ENCODE results near the gene TMEM266.

TMEM266 gene

DNA sequence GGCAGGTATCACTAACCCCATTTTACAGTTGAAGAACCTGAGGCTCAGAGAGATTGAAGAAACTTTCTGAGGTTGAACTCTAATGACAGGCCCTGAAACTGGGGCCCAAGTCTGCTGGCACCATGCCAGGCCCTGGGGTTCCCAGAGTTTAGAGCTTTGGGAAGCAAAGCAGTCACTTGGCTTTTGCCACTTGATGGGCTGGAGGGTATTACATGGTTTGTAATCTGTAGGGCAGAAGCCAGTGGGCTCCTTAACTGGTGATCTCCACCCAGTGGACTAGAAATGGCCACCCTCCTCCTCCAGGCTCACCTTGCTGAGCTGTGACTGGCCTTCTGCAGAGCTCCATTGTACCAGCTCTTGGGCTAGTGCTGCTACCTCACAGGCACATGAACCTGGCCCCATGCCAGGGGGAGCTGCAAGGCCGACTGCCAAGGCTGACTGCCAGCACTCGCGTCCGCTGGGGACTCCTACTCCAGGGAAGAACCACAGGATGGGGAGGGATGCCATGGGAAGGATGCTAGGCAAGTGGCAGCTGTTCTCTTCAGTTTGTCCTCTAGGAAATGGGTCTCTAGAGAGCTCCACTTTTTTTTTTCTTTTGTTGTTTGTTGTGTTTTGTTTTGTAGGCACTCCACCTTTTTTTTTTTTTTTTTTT lies 146.7 kb downstream of the TMEM266 start:
- DNase-seq = peak; percentile 86

DNA sequence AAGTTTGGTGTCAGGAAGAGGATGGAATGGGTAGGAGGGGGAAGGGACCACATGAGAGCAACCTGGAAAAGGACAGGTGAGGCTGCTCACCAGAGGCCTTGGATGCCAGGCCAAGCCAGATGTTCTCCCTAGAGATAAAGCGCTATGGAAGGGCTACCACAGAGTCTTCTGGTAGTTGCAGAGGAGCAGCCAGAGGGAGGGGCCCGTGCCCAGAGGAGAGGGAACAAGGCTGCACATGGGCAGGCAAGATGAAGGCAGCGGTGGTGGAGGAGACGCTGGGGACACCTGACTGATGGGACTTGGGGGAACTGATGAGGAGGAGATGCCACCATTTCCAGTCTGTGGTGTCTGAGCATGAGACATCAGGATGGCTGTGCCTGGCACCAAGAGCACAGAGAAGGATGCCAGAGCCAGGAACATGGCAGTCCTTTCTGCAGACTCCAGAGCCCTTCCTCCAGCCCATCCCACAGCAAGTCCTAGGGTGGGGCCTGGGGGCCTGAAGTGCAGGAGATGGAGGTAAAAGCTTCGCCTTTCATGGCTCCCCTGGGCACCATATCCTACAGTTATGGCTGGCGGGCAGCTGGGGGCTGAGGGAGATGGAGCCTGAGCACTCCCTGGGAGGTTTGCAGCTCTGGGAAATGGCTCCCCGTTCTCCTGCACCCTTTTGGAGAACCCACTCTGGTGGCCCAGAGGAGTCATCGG lies 148.4 kb downstream of the TMEM266 start:
- DNase-seq = no peak

DNA sequence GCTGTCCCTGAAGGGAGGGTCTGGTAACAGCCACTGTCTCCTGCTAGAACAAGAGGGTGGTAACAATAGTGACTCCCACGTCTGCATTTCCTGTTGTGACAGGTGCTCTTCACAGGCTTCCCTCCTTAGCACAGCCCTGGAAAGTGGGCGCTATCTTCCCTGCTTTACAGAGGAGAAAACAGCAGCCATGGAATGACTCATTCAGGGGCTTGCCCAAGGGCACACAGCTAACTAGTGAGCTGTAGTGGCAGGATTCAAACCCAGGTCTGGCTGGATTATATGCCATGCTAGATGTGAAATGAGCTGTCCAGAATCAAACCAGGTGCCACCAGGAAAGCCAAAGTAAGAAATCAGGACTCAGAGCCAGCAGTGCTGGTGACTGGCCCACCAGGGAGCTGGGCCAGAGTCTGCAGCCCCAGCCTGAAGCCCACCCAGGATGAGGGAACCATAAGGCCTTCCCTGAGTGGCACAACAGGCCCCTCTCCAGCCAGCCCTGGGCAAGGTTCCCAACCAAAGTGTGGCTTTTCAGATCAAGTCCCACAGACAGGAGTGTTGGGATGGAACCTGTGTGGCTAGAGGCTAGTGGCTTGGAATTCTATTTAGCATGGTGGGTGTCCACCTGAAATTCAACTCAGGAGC lies 149.1 kb downstream of the TMEM266 start:
- DNase-seq = no peak

DNA sequence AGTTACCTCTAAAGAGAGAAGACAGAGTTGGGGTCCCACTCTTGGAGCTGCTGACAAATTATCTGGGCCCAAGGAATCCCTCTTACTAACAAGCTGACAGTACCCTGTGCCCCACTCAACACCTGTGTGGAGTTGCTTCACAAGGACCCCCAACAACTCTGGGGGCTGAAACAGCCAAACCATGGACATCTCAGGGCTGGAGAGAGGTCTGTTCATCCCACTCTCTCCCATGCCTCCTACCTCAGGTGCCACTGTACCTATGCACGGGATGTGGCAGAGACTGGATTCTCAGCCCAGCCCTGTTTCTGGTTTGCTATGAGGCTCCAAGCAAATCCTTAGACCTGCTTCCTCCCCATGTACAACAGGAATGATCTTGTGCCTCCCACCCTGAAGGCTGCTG lies 149.7 kb downstream of the TMEM266 start:
- no peak for DNase-seq

DNA sequence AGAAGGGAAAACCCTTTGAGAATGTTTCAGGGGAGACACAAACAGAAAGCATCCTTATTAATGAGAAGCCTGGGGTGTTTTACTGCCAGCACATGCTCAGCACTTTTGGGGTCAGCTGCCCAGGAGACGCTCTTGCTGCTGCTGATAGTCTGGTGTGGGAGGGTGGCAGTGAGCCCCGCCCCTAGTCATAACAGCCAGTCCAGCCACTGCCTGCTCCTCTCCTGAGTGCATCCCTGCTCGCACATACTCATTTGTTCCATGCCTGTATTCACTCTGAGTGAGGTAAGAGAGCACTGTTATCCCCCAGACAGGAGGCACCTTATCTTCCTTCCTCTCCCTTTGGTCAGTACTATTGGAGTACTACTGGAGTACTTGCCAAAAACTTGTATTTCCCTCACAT lies 150.2 kb downstream of the TMEM266 start:
- no peak for DNase-seq

DNA sequence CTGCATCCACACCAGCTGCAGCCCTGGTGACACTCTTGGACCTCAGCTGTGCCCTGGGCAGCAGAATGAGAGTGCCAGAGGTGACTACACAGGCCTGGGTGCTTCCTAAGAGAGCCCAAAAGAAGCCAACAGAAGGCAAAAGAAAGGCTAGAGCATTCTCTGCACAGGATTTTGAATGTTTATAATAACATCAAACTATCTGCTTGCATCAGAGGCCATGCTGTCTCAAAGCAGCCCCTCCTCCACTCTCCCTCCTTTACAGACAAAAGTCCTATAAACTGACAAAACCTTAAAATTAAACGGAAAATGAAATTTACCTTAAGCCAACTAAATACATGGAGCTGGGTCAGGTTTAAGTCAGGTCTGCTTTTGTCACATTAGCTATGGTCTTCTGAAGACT lies 155.8 kb downstream of the TMEM266 start:
- no peak for DNase-seq

DNA sequence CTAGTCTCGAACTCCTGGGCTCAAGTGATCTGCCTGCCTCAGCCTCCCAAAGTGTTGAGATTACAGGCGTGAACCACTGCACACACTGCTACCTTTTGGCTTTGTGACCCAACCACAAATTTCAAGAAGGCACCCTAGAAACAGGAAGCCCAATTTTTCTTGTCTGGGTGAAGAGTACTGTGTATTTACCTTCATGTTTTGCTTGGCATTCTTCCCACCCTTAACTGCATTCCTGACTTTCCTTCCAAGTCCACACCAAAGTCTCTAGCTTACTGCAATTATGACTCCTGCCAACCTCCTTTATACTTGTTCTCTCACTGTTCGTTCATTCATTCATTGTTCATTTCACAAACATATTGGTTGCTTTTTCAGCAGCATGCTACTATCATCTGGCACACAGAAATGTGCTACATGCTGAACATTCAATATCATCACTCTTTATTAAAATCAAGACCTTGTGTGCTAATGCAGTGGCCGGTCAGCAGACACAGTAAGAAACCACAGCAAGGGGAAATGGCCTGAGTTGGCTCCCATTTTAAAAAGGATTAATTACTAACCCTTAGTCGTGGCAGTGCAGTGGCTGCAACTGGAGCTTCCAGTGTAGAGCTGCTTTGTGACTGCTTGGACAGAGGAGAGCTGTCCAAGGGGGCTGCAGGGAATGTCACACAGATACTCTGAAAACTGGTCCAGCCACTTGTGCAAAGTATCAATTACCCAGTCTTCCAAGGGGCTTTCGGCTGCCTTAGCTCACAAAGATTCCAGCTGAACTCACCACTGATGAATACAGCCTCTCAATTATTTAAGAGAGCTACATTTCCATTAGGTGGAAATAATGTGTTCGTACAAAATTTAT lies 157.5 kb downstream of the TMEM266 start:
- no peak for DNase-seq

DNA sequence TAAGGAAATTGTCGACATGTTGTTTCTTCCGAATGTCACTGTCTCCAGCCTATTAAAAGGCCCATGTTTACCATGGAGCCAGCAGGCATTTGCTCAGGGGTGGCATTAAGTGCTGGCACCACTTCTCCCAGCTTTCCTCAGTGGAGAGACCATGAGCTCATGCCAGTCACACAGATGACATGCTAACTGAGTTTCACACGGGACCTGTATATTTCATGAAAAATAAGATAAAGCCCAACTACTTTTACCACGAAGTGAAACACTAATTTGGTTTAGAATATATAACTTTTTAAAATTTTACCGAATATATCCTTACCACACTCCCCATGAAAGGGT lies 158.1 kb downstream of the TMEM266 start:
- DNase-seq = no peak

DNA sequence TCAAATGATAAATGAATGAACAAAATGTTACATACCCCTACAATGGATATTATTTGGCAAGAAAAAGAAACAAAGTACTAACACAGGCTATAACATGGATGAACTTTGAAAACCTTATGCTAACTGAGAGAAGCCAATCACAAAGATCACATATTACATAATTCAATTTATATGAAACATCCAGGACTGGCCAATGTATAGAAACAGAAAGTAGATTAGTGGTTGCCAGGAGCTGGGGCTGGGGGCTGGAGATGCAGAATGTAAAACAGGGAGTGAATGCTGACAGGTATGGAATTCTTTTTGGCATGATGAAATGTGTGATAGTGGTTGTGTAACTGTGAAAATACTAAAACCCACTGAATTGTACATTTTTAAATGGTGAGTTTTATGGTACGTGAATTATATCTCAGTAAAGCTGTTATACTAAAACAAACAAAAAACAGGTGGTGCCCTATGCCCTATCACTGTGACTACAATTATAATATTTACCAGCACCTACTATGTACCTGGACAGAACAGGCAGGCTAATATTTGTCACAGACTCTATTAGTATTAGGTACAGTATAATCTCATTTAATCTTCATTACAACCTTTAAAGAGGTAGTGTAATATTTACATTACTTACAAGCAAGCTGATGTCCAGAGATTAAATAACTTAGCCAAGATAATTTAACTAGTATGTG lies 161.4 kb downstream of the TMEM266 start:
- DNase-seq = no peak

DNA sequence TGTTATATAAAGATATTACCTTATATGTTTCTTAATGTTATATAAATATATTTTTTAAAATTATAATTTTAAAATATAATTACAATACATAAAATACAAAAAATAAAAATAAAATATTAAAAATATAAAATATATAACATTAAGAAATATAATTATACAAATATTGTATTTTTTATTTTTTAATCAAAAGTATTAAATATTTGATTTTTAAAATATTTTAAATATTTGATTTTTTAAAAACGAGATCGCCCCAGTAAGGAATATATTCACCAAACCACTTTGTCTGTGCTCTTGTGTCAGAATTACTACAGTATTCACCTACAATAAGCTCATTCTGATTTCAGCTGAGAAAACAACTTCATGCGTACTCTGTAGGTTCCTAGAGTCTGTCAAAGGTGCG lies 162.4 kb downstream of the TMEM266 start:
- no peak for DNase-seq

DNA sequence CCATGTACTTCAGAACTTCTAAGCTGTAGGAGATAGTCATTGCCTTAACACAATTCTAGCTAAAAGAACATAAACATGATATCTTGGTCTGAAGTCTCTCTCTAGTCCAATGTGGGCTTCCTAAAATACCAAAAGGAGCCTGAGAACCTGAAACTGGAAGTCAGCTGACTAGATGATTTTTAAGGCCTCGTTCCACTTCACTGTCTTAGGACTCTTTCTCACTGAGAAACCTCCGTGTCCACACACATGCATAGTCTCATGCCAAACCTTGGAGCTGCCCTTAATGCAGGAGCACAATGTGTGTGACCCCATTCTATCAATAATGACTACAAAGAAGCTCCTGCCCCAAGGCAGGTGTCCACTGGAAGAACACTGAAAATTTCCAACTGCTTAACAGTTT lies 163.7 kb downstream of the TMEM266 start:
- no peak for DNase-seq

DNA sequence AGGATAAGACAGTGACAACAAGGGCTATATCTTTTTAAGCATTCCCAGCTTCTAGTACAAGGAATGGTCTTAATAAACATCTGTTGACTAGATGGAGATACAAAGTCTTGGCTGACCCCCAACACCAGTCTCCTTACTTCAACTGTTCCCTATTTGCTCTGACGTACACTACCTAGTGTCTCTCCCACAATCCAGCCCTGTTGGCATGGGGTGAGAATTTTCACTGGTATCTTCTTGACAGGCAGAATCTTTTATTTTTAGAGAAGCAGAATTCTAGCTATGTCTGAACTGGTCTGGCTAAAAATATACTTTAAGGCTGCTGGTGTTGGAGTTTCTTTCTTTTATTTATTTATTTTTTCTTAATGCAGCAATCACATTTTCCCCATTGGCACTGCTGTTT lies 169.5 kb downstream of the TMEM266 start:
- DNase-seq = no peak

DNA sequence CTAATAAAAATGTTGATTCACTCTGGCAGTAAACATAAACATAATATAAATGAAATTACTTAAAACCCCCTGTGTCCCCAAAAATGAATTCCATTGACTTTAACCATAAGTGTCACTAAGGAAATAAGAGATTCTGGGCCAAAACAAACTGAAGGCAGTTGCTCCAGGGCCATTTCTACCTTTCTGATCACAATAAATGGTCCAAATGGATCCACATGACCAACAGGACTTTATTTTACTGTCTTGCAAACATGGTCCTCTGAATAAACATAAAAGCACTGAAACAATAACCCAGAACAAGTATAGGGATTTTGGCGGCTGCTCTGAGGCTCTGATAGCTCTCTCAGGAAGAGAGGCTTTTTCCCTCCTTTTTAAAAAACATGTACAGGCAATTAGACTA lies 174.1 kb downstream of the TMEM266 start:
- DNase-seq = no peak

DNA sequence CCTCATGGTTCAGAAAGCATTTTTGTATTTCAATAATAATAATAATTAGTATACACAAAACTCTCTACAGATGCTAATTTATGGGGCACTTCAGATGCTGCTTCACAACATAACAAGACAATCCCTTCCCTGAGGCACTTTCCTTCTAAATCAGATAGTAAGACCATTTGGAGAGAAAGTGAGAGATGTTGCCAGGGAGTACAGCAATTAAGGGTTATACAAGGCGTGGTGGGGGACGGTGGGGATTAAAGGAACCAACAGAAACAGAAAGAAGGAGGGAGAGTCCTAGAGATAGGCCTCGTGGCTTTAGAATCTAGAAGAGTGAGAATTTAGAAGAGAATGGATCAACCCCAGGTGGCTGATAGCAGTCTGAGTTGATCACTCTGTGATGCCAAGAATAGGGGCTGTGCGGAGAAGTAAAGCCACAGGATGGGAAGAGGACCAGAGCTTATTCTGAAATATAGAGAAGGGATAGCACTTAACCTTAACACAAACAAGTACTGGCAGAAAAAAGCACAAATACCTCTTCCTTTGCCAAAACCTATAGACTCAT lies 174.6 kb downstream of the TMEM266 start:
- DNase-seq = peak; percentile 33

DNA sequence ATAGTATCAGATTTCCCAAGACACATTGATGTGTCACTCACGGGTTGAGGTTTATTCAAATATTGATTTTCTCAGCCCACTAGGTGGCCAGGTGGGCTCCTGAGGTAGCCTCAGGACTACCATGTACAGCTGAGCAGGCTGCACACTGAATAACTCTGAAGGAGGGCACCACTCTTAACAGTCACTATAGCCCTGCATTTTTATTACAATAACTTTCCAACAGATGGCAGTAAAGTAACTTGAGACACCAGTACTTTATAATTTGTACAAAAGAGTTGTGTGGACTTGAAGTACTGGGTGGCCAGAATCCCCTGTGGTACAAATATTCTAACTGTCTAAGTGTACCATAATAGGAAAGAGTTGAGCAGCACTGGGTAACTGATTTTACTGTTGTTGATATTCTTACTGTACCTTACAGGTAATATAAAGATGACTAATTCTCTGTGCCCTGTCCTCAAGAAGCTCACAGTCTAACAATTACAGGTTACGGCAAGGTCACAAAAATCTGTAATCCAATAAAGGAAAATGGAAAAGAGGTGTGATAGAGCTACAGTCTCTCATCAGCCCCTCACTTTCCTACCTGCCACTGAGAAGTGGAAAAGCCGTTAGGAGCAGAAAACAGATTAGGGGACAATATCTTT lies 175.5 kb downstream of the TMEM266 start:
- DNase-seq = peak; percentile 35

DNA sequence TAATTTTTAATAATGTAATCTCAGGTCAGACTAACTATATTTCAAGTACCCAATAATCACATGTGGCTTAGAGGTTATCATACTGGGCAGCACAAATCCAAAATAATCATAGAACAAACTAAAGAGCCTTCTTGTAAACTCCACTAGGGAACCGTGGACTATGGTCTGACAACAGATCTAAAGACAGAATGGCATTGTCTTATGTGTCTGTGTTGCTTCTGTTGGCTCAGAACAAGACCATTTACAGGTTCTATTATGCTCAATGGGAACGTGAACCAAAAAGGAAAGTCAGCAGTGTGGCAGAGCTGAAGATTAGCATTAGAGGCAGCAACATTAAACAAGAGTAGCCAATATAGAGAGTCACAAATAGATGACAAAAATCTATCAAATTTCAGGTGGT lies 176.6 kb downstream of the TMEM266 start:
- DNase-seq = no peak

DNA sequence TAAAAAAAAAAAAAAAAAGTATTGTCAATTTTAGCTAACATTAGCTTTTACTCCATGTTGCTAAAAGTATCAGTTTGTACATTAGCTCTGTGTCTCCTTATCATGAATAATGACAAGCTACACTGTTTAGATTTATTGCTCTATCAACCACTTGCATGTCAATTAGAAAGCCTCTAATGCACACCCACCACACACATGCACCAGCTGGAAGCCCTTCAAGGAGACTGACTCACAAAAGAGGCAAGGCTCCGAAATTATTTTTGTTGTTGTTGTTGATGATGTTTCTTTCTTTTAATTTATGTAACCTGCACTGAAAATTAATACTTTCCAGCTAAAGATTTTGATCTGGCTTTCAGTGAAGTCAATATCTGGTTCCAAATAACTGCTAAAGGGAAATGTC lies 180.0 kb downstream of the TMEM266 start:
- DNase-seq = peak; percentile 66

DNA sequence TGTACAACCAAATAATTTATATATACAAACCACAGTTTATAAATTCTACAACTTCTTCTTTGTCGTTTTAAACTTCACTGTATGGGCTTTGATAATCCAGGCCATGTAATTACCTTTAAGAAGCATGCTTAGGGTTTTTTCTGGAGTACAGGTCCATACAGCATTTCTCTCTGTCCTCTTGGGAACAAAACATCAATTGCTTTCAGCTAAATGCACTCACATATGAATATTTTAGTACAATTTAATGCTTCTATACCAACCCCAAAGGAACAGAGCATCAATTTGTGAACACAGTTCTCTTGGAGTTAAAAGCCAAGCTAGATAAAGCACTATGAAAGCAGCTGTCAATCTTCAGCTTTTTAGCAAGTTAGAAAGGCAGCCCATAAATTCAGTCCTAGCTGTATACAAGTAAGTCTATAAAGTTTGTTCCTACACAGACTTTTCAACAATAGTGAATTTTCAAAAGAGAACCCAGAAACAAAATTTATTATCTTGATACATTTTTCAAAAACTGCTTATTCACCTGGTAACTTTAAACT lies 185.4 kb downstream of the TMEM266 start:
- DNase-seq = peak; percentile 49

DNA sequence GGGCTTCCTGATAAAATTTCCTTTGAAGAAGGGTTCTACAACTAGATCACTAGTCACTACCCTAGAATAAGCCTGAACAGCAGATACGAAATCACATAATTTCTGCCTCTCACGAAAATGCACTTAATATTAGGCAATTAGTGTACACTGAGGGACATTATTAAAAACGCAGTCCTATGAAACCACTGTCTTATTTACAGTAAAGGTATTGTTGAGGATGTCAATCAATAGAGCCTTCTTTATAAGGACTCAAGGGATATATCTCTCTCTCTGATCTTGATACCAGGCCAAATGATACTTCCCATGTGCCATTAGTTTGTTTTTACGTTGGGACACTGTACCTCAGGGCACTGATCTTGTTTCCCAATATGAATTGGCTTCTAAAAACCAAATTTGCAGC lies 191.9 kb downstream of the TMEM266 start:
- no peak for DNase-seq

DNA sequence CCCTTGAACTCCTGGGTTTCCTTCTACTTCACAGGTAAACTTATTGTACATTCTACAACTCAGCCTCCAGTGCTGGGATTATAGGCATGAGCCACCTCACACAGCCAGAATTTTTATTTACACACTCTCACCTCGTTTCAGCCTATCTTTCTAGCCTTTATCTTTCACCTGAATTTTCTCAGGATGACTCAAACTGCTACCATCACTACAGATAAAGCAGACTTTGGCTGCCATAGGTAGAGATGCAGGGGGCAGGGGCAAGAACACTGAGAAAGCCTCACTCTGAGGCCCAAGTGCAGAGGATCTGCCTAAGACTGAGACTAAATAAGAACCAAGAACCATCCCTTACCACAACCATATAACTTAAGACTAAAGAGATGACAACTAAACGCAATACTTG lies 192.5 kb downstream of the TMEM266 start:
- no peak for DNase-seq

DNA sequence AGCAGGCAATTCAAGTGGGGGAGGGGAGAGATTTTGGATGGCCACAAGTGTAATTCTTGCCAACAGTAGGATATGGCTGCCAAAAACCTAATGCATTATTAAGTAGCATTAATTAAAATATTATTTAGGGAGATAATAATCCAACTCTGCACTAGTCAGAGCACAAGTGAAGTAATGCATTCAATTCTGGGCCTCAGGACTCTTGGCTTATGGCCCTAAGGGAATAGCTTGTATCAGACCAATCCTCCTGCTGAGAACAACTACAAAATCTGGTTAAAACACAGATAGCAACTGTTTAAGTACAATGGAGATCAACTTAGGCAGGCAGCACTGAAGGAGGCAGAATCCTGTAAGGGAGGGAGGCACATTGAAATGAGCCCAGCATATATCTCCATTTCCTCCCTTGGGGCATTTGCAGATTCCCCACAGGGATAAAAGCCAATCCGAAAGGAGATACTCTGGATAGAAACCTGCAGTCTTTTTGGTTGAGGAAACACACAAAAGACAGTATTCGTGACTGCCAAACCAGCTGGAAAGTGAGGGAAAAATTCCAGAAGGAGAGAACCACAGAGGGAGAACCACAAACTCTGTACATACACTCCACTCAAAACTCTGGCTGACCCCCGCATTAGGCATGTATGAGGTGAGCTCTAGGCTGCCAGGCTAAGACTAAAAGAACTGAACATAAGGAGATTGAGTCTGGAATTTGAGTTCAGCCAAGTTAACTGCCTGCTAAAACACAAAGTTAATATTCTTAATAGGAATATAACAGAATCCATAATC lies 194.1 kb downstream of the TMEM266 start:
- no peak for DNase-seq
